MV-4-11 (cell line): ENCODE data around the gene SRY.
"Not testable (repeated sequence)": the region's sequence is repeated elsewhere in the genome, so short reads cannot be mapped to it uniquely, and the experiment has no call there.

Experiments used
- DNase-seq: peaks from one replicate; lab custom pipeline; 2025; lab: John Stamatoyannopoulos, UW

Gene SRY

DNA sequence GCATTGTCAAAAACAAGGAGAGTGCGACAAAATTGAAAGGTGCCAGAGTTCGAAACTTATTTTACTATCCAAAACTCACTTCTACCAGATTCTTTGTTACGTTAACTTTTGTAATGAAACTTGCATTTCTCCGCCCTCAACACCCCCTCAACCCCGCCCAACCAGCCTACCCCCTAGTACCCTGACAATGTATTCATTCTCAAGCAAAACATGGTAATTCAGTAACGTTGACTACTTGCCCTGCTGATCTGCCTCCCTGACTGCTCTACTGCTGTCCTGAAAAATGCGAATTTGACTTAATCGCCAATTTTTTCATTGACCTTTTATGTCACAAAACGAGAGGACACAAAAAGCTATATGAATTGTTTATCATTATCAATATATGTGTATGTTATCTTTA is at the start of gene SRY:
Gene SRY (minus strand): TSS at position 83 of the 400 bp plus-strand sequence. CDS start 79 bp downstream, at position 4.
- no peak for DNase-seq

DNA sequence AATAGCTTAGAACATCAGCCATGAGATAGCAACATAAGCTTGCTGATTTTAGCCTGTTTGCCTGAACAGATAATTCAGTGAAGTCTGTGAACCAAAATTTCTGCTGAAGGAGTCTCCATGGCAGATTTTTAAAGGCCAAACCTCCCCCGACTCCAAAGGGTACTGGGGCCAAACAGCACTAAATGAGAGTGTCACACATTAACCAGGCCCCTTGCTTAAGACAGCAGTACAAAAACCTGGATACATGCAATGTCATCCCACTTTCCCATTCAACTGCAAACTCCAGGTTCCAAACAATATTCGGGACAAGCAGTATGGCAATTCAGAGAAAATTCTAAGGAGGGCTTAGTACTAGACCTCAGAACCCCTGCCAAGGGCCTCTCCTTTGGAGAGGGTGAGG is 49.6 kb upstream of the SRY start:
- no peak for DNase-seq

DNA sequence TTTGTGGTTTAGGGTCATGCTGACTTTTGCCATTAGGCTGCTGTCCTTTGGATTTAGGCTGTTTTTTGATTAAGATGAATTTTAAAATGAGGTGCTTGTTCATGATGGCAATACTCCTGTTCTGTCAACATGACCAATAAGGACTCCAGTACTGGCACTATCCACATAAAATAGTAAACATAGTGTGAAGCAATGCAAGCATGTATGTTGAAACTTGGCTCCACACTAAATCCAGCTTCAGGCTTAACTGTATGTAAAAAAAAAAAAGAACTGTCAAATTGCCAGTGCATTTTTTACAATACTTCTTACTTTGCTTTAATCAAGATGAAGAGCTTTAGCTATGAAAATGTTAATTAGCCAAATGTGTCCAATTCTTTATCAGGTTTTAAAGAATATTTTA is 47.7 kb upstream of the SRY start:
- DNase-seq, result peak; percentile 33

DNA sequence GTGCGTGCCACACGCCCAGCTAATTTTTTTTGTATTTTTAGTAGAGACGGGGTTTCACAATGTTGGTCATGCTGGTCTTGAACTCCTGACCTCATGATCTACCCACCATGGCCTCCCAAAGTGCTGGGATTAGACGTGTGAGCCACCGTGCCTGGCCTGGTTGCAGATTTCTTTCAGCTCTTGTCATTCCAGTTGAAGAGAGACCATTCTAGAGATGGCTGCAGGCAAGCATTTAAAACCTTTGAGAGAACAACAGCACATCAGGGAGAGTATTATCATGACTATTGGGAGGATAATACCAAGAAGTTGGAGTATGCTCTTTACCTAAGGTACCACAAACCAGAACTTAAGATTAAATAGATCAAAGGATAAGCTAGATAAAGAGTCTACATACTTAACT is 41.0 kb upstream of the SRY start:
- no peak for DNase-seq

DNA sequence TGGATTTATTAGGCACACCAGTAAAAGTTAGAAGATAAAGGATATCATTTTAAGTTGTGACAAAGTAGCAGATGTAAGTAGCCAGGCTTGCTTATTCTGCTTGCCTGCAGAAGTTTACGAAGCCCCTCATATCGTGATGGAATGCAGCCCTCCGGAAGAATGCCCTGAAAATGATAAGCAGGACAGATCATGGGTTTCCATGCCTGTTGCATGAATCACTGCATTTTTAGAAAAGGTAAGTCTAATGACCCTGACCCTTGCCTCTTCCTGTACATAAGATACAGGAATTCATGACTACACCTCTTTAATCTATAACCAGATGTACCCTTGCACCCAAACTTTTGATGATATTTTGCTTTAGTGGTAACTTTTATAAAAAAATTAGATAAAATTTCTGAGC is 37.0 kb upstream of the SRY start:
- DNase-seq, result no peak

DNA sequence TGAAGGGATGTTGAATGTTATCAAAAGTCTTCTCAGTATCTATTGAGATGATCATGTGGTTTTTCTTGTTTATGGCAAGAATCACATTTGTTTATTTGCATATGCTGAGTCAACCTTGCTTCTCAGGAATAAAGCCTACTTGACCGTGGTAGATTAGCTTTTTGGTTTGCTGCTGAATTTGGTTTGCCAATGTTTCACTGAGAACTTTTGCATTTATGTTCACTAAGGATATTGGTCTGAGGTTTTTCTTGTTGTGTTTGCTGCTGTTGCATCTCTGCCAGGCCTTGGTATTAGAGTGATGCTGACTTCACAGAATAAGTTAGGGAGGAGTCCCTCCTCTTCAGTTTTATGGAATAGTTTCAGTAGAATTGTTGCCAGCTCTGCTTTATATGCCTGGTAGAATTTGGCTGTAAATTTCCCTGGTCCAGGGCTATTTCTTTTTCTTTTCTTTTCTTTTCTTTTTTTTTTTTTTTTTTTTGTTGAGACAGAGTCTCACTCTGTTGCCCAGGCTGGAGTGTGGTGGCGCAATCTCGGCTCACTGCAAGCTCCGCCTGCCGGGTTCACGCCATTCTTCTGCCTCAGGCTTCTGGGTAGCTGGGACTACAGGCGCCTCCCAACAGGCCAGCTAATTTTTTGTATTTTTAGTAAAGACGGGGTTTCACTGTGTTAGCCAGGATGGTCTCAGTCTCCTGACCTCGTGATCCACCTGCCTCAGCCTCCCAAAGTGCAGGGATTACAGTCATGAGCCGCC is 29.8 kb upstream of the SRY start:
- DNase-seq, result not testable (repeated sequence)

DNA sequence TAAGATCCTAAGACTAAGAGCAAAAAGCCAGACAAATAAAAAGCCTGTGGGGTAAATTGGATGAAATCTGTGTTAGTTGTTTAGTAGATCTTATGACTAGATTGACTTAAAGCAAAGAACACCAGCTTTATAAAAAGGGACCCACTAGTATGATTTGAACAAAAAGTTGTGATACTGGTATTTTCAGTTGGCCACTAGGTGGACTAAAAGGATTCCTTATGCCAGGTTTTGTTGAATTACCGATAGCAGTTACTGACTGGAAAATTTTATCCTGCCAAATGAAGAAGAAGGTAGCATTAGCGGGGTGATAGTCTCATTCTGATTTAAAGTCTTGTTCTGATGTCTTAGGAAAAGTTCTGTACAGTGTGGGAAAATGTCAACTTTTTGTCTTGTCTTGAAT is 12.8 kb upstream of the SRY start:
- DNase-seq, result peak; percentile 4

DNA sequence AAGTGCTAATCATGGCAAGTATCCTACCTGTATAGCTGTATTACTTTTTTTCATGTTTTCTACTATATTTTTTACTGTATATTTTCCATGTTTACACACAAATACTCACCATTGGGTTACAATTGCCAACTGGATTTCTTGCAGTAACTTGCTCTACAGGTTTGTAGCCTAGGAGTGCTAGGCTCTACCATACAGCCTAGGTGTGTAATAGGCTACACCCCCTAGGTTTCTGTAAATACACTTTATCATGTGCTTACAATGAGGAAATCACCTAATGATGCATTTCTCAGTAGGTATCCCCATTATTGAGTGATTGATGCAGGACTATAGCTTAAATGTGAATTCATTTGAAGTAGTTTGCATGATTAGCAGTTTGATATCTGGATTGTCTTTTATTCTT is 10.5 kb upstream of the SRY start:
- DNase-seq, result no peak

DNA sequence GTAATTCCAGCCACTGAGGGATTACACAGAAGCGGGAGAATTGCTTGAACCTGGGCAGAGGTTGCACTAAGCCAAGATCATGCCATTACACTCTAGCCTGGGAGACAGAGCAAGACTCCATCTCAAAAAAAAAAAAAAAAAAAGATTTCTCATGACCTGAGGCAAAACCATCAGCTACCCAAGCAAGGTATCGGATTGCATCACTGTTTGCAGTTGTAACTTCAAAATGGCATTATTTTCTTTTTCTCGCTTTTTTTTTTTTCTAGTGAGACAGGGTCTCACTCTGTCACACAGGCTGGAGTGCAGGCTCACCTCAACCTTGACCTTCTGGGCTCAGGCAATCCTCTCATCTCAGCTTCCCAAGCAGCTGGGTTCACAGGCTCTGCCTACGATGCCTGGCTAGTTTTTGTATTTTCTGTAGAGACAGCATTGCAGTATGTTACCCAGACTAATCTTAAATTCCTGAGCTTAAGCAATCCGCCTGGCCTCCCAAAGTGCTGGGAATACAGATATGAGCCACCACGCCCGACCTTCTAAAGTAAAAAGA is 9.6 kb upstream of the SRY start:
- no peak for DNase-seq

DNA sequence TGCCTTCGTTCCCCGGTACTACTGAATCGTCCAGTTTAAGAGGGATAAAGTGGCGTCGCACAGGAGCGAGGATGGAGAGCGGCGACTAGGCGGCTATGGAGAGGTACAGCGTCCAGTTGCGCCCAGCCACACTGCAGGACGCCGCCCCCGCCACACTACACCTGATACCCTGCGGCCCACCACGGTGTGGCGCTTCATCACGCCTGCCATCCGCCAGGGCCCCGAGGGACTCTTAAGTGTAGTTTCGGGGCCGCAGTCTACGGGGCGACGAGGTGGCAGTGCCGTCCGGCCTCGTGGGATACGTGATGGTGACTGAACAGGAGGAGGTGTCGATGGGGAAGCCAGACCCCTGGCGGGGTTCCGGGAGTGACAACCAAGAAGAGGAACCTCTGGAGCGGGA is 2.3 kb upstream of the SRY start:
- DNase-seq, result no peak

DNA sequence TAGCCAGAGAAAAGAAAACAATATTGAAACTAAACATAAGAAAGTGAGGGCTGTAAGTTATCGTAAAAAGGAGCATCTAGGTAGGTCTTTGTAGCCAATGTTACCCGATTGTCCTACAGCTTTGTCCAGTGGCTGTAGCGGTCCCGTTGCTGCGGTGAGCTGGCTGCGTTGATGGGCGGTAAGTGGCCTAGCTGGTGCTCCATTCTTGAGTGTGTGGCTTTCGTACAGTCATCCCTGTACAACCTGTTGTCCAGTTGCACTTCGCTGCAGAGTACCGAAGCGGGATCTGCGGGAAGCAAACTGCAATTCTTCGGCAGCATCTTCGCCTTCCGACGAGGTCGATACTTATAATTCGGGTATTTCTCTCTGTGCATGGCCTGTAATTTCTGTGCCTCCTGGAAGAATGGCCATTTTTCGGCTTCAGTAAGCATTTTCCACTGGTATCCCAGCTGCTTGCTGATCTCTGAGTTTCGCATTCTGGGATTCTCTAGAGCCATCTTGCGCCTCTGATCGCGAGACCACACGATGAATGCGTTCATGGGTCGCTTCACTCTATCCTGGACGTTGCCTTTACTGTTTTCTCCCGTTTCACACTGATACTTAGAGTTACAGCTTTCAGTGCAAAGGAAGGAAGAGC is 488 bp downstream of the SRY start:
- DNase-seq, result no peak
